C4-2B (cell line): ENCODE measurements around the gene CD6.

ENCODE experiments used
- ZFX ChIP-seq: fragments of 450-650 bp; IDR thresholded peaks from 2 replicates; pipeline ENCODE4 v1.6.1; 2017
- TF ChIP-seq, protein P1 (sequence below): fragments of 450-650 bp; conservative IDR thresholded peaks from 2 replicates; pipeline ENCODE4 v1.5.1; 2017; ENCODE audit warnings: mild to moderate bottlenecking

DNA sequence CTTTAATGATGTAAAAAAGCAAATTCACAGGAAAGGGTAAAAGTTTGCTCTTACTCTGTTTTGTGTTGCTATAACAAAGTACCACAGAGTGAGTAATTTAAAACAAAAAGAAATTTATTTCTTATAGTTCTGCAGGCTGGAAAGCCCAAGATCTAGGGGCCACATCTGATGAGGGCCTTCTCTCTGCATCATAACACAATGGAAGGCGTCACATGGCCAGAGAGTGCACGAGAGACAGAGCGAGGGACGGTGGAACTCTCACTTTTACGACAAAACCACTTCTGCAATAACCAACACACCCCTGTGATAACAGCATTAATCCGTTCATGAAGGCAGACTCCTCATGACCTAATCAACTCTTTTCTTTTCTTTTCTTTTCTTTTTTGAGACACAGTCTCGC, 31.1 kb downstream of the CD6 start:
- TF ChIP-seq, protein P1, sequence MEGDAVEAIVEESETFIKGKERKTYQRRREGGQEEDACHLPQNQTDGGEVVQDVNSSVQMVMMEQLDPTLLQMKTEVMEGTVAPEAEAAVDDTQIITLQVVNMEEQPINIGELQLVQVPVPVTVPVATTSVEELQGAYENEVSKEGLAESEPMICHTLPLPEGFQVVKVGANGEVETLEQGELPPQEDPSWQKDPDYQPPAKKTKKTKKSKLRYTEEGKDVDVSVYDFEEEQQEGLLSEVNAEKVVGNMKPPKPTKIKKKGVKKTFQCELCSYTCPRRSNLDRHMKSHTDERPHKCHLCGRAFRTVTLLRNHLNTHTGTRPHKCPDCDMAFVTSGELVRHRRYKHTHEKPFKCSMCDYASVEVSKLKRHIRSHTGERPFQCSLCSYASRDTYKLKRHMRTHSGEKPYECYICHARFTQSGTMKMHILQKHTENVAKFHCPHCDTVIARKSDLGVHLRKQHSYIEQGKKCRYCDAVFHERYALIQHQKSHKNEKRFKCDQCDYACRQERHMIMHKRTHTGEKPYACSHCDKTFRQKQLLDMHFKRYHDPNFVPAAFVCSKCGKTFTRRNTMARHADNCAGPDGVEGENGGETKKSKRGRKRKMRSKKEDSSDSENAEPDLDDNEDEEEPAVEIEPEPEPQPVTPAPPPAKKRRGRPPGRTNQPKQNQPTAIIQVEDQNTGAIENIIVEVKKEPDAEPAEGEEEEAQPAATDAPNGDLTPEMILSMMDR: no peak
- no peak for TF ChIP-seq ZFX
